WTC11 (cell line): Measurements from ENCODE around the gene AQP3. TPM values are rescaled to one million over a fixed set of nuclear protein-coding genes. Genes with fewer than 3 reads are reported as not detected.

ENCODE experiments used
- GTF2I ChIP-seq: fragments of 250-450 bp; sonication (Bioruptor Pico); conservative IDR thresholded peaks from 2 replicates; pipeline ENCODE4 v1.4.0; 2021; ENCODE audit warnings: mild to moderate bottlenecking
- HMGXB4 ChIP-seq: sonication (generic); formaldehyde crosslinking; IDR thresholded peaks from 2 replicates; pipeline ENCODE4 v1.8.1; 2023; ENCODE audit warnings: mild to moderate bottlenecking, moderate library complexity, missing genetic modification reagents
- JAZF1 ChIP-seq: fragments of 250-450 bp; sonication (Bioruptor Pico); IDR thresholded peaks from 2 replicates; pipeline ENCODE4 v1.9.0; 2021; ENCODE audit warnings: moderate library complexity, mild to moderate bottlenecking, inconsistent platforms
- MLX ChIP-seq: sonication (generic); formaldehyde crosslinking; IDR thresholded peaks from 2 replicates; pipeline ENCODE4 v1.8.1; 2023; ENCODE audit warnings: mild to moderate bottlenecking, missing genetic modification reagents, moderate library complexity
- RORB ChIP-seq: fragments of 250-450 bp; sonication (Bioruptor Pico); IDR thresholded peaks from 2 replicates; pipeline ENCODE4 v1.9.0; 2021; ENCODE audit warnings: mild to moderate bottlenecking
- SP1 ChIP-seq: sonication (generic); formaldehyde crosslinking; conservative IDR thresholded peaks from 2 replicates; pipeline ENCODE4 v1.8.1; 2022; ENCODE audit warnings: missing genetic modification reagents
- ZNF263 ChIP-seq: sonication (generic); formaldehyde crosslinking; IDR thresholded peaks from 2 replicates; pipeline ENCODE4 v1.8.1; 2022; ENCODE audit warnings: low read depth, mild to moderate bottlenecking, moderate library complexity, missing genetic modification reagents
- total RNA-seq: library from RNA; stranded (reverse); gene quantifications from 3 replicates; pipeline ENCODE4 v1.2.3, GENCODE V29; 2021
- TF ChIP-seq, protein P1 (sequence below): sonication (generic); formaldehyde crosslinking; IDR thresholded peaks from 2 replicates; pipeline ENCODE4 v1.8.1; 2022; ENCODE audit warnings: low read depth, mild to moderate bottlenecking, moderate library complexity, missing genetic modification reagents, borderline replicate concordance
- TF ChIP-seq, protein P2 (sequence below): sonication (generic); formaldehyde crosslinking; IDR thresholded peaks from 2 replicates; pipeline ENCODE4 v1.8.1; 2023; ENCODE audit warnings: mild to moderate bottlenecking, missing genetic modification reagents
- TF ChIP-seq, protein P3 (sequence below): sonication (generic); formaldehyde crosslinking; IDR thresholded peaks from 2 replicates; pipeline ENCODE4 v1.8.1; 2023; ENCODE audit warnings: mild to moderate bottlenecking, missing genetic modification reagents, borderline replicate concordance
- TF ChIP-seq, protein P4 (sequence below): fragments of 250-450 bp; sonication (Bioruptor Pico); IDR thresholded peaks from 2 replicates; pipeline ENCODE4 v1.9.0; 2021; ENCODE audit warnings: mild to moderate bottlenecking
- TF ChIP-seq, protein P5 (sequence below): sonication (generic); formaldehyde crosslinking; IDR thresholded peaks from 2 replicates; pipeline ENCODE4 v1.8.0; 2022; ENCODE audit warnings: missing genetic modification reagents

Gene AQP3
- total RNA-seq, 1 experiment from 2014 or later: 3.0 TPM

DNA sequence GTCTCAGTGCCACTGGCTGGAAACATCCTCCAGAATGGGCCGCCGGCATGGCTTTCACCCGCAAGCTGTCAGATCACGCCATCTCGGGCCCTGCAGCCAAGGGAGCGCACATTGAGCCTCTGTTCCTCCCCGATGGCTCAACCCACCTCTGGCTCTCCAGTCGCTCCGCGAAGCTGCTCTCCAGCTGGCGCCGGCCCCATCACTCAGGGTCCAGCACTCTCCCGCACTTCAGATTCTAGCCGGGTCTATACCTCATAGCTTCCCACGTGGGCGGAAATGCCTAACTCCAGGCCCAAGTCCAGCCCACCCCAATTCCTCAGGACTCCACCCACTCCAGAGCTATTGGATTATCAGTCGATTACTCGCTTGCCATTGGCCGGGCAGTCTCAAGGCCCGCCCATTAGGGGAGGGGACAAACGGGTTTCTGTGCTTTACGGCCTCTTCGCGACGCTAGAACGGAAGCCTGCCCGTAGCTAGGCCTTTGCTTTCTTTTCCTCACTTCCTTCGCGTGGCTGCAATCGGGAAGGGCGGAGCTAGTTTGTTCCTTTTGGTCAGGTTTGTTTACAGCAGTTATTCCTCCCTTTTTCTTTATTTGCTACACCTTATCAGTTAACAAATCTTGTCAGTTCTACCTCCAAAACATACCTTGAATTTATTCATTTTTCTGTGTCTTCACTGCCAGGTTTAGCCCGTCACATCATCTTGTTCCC lies 26.4 kb upstream of the AQP3 start, which contains the start of gene NOL6 (continued):
- TF ChIP-seq, protein P1, sequence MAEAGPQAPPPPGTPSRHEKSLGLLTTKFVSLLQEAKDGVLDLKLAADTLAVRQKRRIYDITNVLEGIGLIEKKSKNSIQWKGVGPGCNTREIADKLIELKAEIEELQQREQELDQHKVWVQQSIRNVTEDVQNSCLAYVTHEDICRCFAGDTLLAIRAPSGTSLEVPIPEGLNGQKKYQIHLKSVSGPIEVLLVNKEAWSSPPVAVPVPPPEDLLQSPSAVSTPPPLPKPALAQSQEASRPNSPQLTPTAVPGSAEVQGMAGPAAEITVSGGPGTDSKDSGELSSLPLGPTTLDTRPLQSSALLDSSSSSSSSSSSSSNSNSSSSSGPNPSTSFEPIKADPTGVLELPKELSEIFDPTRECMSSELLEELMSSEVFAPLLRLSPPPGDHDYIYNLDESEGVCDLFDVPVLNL (CRISPR knock-in tag): no peak
- TF ChIP-seq RORB (CRISPR knock-in tag) (no peak), SP1 (CRISPR knock-in tag) (peak; percentile 100), MLX (CRISPR knock-in tag) (no peak), GTF2I (no peak), JAZF1 (no peak), HMGXB4 (CRISPR knock-in tag) (peak; percentile 33; the same call in 1 of the 2 replicates), ZNF263 (CRISPR knock-in tag) (no peak)
- TF ChIP-seq, protein P2, sequence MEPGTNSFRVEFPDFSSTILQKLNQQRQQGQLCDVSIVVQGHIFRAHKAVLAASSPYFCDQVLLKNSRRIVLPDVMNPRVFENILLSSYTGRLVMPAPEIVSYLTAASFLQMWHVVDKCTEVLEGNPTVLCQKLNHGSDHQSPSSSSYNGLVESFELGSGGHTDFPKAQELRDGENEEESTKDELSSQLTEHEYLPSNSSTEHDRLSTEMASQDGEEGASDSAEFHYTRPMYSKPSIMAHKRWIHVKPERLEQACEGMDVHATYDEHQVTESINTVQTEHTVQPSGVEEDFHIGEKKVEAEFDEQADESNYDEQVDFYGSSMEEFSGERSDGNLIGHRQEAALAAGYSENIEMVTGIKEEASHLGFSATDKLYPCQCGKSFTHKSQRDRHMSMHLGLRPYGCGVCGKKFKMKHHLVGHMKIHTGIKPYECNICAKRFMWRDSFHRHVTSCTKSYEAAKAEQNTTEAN (CRISPR knock-in tag): no peak
- TF ChIP-seq, protein P3, sequence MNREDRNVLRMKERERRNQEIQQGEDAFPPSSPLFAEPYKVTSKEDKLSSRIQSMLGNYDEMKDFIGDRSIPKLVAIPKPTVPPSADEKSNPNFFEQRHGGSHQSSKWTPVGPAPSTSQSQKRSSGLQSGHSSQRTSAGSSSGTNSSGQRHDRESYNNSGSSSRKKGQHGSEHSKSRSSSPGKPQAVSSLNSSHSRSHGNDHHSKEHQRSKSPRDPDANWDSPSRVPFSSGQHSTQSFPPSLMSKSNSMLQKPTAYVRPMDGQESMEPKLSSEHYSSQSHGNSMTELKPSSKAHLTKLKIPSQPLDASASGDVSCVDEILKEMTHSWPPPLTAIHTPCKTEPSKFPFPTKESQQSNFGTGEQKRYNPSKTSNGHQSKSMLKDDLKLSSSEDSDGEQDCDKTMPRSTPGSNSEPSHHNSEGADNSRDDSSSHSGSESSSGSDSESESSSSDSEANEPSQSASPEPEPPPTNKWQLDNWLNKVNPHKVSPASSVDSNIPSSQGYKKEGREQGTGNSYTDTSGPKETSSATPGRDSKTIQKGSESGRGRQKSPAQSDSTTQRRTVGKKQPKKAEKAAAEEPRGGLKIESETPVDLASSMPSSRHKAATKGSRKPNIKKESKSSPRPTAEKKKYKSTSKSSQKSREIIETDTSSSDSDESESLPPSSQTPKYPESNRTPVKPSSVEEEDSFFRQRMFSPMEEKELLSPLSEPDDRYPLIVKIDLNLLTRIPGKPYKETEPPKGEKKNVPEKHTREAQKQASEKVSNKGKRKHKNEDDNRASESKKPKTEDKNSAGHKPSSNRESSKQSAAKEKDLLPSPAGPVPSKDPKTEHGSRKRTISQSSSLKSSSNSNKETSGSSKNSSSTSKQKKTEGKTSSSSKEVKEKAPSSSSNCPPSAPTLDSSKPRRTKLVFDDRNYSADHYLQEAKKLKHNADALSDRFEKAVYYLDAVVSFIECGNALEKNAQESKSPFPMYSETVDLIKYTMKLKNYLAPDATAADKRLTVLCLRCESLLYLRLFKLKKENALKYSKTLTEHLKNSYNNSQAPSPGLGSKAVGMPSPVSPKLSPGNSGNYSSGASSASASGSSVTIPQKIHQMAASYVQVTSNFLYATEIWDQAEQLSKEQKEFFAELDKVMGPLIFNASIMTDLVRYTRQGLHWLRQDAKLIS (CRISPR knock-in tag): no peak
- TF ChIP-seq, protein P4, sequence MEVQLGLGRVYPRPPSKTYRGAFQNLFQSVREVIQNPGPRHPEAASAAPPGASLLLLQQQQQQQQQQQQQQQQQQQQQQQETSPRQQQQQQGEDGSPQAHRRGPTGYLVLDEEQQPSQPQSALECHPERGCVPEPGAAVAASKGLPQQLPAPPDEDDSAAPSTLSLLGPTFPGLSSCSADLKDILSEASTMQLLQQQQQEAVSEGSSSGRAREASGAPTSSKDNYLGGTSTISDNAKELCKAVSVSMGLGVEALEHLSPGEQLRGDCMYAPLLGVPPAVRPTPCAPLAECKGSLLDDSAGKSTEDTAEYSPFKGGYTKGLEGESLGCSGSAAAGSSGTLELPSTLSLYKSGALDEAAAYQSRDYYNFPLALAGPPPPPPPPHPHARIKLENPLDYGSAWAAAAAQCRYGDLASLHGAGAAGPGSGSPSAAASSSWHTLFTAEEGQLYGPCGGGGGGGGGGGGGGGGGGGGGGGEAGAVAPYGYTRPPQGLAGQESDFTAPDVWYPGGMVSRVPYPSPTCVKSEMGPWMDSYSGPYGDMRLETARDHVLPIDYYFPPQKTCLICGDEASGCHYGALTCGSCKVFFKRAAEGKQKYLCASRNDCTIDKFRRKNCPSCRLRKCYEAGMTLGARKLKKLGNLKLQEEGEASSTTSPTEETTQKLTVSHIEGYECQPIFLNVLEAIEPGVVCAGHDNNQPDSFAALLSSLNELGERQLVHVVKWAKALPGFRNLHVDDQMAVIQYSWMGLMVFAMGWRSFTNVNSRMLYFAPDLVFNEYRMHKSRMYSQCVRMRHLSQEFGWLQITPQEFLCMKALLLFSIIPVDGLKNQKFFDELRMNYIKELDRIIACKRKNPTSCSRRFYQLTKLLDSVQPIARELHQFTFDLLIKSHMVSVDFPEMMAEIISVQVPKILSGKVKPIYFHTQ (CRISPR knock-in tag): no peak
- TF ChIP-seq, protein P5, sequence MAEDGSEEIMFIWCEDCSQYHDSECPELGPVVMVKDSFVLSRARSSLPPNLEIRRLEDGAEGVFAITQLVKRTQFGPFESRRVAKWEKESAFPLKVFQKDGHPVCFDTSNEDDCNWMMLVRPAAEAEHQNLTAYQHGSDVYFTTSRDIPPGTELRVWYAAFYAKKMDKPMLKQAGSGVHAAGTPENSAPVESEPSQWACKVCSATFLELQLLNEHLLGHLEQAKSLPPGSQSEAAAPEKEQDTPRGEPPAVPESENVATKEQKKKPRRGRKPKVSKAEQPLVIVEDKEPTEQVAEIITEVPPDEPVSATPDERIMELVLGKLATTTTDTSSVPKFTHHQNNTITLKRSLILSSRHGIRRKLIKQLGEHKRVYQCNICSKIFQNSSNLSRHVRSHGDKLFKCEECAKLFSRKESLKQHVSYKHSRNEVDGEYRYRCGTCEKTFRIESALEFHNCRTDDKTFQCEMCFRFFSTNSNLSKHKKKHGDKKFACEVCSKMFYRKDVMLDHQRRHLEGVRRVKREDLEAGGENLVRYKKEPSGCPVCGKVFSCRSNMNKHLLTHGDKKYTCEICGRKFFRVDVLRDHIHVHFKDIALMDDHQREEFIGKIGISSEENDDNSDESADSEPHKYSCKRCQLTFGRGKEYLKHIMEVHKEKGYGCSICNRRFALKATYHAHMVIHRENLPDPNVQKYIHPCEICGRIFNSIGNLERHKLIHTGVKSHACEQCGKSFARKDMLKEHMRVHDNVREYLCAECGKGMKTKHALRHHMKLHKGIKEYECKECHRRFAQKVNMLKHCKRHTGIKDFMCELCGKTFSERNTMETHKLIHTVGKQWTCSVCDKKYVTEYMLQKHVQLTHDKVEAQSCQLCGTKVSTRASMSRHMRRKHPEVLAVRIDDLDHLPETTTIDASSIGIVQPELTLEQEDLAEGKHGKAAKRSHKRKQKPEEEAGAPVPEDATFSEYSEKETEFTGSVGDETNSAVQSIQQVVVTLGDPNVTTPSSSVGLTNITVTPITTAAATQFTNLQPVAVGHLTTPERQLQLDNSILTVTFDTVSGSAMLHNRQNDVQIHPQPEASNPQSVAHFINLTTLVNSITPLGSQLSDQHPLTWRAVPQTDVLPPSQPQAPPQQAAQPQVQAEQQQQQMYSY (CRISPR knock-in tag): no peak
